GM12864 (cell line): ENCODE data around the gene PRR16.

Source experiments
- DNase-seq: peaks from one replicate; pipeline ENCODE4 v3.0.0-alpha.2; 2011; ENCODE audit warnings: low read depth
- H3K4me3 ChIP-seq: 2 replicates; pipeline ENCODE4 v1.5.1; 2011; ENCODE audit warnings: mild to moderate bottlenecking, low read depth, low read length, control low read depth
- TF ChIP-seq, protein P1 (sequence below): IDR thresholded peaks from 2 replicates; pipeline ENCODE4 v1.5.1; 2011; ENCODE audit warnings: low read depth, mild to moderate bottlenecking, moderate library complexity, low read length, control low read depth, inconsistent platforms; ENCODE audit errors: missing control alignments

PRR16 gene

DNA sequence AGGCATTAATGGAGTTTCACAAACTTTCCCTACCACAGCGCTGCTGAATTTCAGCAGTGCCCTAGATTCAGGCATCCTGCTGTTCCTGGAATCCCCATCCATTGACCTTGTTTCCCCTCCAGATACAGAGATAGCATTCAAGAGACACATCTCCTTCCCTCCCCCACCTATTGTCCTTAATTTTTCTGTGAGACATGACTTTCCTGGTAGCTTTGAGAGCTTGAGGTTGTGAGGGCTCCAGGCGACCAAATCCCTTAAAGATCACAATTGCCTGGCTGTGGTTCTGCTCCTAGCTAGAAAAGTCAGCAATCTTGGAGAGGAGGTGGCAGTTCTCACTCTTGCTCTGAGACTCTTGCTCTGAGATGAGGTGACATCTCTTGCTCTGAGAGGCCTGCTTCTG, 48.0 kb downstream of the PRR16 start:
- DNase-seq: no peak
- no peak overlapping the region for H3K4me3 ChIP-seq
- TF ChIP-seq, protein P1, sequence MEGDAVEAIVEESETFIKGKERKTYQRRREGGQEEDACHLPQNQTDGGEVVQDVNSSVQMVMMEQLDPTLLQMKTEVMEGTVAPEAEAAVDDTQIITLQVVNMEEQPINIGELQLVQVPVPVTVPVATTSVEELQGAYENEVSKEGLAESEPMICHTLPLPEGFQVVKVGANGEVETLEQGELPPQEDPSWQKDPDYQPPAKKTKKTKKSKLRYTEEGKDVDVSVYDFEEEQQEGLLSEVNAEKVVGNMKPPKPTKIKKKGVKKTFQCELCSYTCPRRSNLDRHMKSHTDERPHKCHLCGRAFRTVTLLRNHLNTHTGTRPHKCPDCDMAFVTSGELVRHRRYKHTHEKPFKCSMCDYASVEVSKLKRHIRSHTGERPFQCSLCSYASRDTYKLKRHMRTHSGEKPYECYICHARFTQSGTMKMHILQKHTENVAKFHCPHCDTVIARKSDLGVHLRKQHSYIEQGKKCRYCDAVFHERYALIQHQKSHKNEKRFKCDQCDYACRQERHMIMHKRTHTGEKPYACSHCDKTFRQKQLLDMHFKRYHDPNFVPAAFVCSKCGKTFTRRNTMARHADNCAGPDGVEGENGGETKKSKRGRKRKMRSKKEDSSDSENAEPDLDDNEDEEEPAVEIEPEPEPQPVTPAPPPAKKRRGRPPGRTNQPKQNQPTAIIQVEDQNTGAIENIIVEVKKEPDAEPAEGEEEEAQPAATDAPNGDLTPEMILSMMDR: no peak

DNA sequence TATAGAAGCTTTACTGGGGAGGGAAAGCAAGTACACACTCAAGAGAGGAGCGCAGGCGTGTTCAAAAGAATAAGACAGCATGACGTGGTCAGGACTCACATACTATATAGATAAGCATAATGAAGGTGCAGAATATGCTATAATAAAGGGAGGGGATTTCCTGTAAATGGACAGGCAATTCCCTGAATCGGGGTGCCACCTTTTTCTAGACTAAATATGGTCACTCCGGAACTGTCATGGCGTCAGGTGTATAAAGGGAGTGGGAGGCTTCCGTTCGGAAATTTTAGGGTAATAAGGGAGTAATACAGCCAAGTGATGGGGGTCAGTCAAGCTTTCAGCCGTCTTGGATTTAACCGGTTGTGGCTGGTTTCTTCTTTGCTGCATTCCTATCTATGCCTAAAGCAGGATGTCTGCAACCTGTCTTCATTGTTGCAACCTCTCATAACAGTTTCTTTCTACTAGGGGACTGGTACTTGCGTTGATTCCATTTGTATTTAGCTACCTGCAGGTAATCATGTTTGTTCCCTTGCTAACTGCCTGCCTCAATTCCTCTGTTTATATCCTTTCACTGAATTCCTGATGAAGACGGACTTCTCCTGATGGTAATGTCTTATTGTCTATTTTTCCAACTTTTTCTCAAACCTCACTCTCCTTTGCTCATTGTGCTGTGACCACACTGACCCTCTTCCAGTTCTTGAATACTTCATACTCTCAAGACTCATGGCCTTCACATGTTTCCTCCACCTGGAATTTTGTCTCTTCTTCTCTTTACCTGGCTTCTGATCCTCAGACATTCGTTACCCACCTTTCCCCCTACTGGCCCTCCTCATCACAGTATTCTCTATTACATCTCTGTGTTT, 48.9 kb downstream of the PRR16 start:
- TF ChIP-seq, protein P1: no peak
- DNase-seq: no peak
- no peak overlapping the region for H3K4me3 ChIP-seq

DNA sequence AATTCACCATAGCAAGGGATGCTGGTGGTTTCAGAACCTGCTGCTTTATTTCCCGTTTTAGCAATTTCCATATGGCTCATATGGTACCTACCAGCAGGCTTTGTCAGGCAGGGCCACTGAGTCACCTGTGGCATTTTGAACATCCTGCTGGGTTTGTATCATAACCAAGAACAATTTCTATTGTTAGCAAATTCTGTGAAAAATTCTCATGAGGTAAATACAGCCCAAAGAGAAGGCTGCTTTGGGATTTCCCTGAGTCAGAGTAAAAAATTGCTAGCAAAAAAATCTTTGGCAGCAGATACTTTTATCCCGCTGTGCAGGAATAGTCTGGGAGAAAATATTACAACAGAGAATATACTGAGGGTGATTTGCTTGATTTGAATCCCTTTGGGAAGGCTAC, 52.7 kb downstream of the PRR16 start:
- DNase-seq: no peak
- H3K4me3 ChIP-seq: no peak overlapping the region
- TF ChIP-seq, protein P1: no peak

DNA sequence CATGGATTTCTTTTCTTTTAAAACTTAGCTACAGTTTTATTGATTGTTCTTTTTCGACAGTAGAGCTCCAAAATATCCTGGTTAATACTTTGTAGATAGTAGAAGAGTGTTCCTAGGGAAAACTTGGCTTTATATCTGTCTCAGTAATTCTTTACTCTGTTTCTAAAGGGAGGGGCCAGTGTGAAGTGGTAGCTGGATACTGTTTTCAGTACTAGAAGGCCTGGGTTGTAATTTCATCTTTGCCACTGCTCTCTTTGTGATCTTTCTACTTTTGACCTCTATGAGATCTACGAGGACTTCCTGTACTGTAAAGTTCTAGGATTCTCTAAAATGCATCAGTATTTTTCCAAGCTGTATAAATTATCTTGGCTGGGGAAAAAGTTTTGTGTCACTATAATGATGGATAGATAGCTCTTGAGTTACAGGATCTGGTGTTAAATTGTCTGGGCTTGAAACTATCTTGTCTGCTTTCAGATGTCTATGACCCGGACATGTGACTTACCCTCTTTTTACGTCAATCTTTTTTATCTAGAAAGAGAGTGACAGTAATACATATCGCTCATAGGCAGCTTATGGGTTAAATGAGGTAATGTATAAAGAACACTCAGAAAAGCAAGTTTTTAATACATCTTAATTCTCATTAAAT, 53.6 kb downstream of the PRR16 start:
- no peak for DNase-seq
- TF ChIP-seq, protein P1: no peak
- H3K4me3 ChIP-seq: no peak overlapping the region

DNA sequence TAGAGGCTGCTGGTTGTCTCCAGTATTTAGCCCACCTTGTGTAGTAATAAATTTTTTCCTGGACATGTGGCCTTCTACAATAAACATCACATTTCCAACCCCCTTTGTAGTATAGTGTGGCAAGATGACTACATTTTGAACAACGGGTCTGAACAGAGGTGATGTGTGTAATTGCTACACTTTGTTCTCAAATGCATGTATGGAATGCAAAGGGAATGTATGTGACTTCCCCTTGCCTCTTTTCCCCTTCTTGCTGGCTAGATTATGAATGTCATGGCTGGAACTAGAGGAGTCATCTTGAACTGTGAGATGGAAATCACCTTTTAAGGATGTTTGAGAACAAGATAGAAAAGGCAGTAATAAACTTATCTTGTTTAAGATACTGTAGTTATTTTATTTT, 54.5 kb downstream of the PRR16 start:
- H3K4me3 ChIP-seq: no peak overlapping the region
- TF ChIP-seq, protein P1: no peak
- DNase-seq: no peak

DNA sequence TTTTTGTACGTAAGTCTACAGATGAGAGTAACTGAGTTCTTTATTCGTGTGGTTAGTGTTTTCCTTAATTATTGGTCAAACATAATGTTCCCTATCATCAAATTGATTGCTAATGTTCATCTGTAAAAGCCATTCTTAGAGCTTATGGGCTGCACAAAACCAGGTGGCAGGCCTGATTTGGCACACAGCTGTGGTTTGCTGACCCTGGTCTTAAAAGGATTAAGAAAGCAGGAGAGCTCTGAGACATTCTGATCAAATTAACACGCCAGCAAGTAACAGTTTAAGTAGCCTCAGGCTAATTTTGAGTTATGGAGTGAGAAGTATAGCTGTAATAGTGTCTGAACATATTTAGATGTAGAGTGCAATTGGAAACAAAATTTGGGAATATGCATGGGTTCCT, 63.2 kb downstream of the PRR16 start:
- DNase-seq: no peak
- no peak overlapping the region for H3K4me3 ChIP-seq
- TF ChIP-seq, protein P1: no peak

DNA sequence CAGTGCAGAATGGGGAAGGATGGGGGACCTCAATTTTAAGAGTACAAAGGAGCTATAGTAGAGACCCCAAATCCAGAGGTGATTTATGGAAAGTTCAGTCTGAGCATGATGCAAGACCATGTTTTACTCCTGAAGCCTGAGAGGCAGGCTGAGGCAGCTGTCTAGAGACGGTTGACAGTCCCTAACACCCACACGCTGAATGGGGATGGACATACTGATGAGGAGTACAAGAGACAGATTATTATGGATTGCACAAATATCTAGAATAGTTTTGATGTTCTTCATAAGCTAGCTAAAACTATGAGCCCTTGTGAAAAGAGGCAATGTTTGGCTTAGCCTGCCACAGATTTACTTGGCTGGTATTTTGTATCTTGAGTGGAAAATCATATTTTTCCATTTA, 64.5 kb downstream of the PRR16 start:
- DNase-seq: no peak
- H3K4me3 ChIP-seq: no peak overlapping the region
- TF ChIP-seq, protein P1: no peak
